ENCODE measurements around the gene CARD10.
"Not testable (repeated sequence)": the region's sequence is repeated elsewhere in the genome, so short reads cannot be mapped to it uniquely, and the experiment has no call there.

DNA sequence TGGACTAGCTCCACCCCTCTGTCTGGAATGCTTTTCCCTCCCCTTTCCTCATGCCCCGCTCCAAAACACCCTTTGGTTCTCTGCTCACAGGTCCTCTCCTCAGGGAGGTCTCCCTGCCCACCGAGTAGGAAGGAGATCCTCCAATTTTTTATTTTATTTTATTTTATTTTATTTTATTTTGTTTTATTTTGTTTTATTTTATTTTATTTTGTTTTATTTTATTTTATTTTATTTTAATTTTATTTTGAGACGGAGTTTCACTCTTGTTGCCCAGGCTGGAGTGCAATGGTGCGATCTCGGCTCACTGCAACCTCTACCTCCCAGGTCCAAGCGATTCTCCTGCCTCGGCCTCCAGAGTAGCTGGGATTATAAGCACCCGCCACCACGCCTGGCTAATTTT, 8.7 kb upstream of the CARD10 start:
- TF ChIP-seq, protein P1, sequence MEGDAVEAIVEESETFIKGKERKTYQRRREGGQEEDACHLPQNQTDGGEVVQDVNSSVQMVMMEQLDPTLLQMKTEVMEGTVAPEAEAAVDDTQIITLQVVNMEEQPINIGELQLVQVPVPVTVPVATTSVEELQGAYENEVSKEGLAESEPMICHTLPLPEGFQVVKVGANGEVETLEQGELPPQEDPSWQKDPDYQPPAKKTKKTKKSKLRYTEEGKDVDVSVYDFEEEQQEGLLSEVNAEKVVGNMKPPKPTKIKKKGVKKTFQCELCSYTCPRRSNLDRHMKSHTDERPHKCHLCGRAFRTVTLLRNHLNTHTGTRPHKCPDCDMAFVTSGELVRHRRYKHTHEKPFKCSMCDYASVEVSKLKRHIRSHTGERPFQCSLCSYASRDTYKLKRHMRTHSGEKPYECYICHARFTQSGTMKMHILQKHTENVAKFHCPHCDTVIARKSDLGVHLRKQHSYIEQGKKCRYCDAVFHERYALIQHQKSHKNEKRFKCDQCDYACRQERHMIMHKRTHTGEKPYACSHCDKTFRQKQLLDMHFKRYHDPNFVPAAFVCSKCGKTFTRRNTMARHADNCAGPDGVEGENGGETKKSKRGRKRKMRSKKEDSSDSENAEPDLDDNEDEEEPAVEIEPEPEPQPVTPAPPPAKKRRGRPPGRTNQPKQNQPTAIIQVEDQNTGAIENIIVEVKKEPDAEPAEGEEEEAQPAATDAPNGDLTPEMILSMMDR (IDR thresholded peaks at IDR 0.05; ENCODE audit: low read depth, low read length, missing input control) = not testable (repeated sequence)
- TF ChIP-seq JUND (IDR thresholded peaks at IDR 0.05); TAF1 (conservative IDR thresholded peaks at IDR 0.05); FOXA2 (IDR thresholded peaks at IDR 0.05); SP1 (IDR thresholded peaks at IDR 0.05); YY1 (IDR thresholded peaks at IDR 0.05); EGR1 (IDR thresholded peaks at IDR 0.05; ENCODE audit: low read depth in 2 of 2); RAD21 (IDR thresholded peaks at IDR 0.05); GABPA (IDR thresholded peaks at IDR 0.05 in 1 of 2, conservative IDR thresholded peaks at IDR 0.05 in 1 of 2): not testable (repeated sequence)
- TF ChIP-seq, protein P2, sequence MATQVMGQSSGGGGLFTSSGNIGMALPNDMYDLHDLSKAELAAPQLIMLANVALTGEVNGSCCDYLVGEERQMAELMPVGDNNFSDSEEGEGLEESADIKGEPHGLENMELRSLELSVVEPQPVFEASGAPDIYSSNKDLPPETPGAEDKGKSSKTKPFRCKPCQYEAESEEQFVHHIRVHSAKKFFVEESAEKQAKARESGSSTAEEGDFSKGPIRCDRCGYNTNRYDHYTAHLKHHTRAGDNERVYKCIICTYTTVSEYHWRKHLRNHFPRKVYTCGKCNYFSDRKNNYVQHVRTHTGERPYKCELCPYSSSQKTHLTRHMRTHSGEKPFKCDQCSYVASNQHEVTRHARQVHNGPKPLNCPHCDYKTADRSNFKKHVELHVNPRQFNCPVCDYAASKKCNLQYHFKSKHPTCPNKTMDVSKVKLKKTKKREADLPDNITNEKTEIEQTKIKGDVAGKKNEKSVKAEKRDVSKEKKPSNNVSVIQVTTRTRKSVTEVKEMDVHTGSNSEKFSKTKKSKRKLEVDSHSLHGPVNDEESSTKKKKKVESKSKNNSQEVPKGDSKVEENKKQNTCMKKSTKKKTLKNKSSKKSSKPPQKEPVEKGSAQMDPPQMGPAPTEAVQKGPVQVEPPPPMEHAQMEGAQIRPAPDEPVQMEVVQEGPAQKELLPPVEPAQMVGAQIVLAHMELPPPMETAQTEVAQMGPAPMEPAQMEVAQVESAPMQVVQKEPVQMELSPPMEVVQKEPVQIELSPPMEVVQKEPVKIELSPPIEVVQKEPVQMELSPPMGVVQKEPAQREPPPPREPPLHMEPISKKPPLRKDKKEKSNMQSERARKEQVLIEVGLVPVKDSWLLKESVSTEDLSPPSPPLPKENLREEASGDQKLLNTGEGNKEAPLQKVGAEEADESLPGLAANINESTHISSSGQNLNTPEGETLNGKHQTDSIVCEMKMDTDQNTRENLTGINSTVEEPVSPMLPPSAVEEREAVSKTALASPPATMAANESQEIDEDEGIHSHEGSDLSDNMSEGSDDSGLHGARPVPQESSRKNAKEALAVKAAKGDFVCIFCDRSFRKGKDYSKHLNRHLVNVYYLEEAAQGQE (IDR thresholded peaks at IDR 0.05) = not testable (repeated sequence)
- TF ChIP-seq, protein P3, sequence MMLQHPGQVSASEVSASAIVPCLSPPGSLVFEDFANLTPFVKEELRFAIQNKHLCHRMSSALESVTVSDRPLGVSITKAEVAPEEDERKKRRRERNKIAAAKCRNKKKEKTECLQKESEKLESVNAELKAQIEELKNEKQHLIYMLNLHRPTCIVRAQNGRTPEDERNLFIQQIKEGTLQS (IDR thresholded peaks at IDR 0.05) = not testable (repeated sequence)
- TF ChIP-seq, protein P4, sequence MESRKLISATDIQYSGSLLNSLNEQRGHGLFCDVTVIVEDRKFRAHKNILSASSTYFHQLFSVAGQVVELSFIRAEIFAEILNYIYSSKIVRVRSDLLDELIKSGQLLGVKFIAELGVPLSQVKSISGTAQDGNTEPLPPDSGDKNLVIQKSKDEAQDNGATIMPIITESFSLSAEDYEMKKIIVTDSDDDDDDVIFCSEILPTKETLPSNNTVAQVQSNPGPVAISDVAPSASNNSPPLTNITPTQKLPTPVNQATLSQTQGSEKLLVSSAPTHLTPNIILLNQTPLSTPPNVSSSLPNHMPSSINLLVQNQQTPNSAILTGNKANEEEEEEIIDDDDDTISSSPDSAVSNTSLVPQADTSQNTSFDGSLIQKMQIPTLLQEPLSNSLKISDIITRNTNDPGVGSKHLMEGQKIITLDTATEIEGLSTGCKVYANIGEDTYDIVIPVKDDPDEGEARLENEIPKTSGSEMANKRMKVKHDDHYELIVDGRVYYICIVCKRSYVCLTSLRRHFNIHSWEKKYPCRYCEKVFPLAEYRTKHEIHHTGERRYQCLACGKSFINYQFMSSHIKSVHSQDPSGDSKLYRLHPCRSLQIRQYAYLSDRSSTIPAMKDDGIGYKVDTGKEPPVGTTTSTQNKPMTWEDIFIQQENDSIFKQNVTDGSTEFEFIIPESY (IDR thresholded peaks at IDR 0.05) = not testable (repeated sequence)

All from liver (tissue), 3 donors.